ENCODE results near the gene THUMPD2.

THUMPD2 gene

DNA sequence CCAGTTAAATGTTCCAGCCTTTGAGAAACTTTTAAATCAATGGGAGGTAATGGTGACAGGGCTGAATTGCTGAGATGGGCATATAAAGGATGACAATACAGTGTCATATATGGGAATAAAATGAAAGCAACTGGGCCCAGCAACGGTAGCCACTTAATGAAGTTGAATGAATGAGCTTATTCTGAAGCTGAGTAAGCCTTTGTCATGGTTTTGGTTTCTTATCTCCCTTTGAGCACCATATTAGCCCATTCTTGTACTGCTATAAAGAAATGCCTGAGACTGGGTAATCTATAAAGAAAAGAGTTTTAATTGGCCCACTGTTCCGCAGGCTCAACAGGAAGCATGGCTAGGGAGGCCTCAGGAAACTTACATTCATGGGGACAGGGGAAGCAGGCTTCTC is 3.5 kb upstream of the THUMPD2 start:
- H3K27me3 ChIP-seq (ENCODE audit: control insufficient read depth, insufficient read depth, low read length): no peaks in the 10 kb centered on the region
- no peaks in the 10 kb centered on the region for H3K36me3 ChIP-seq (ENCODE audit: control insufficient read depth, insufficient read depth, low read length)
- H3K4me3 ChIP-seq (ENCODE audit: low read length): no peak overlapping the region
- peaks cover 3% of the 10 kb centered on the region for H3K4me1 ChIP-seq (ENCODE audit: control insufficient read depth, insufficient read depth, low read length)
- H3K9me3 ChIP-seq (ENCODE audit: control insufficient read depth, low read length): no peaks in the 10 kb centered on the region
- no peak overlapping the region for H3K9ac ChIP-seq (ENCODE audit: low read length)

DNA sequence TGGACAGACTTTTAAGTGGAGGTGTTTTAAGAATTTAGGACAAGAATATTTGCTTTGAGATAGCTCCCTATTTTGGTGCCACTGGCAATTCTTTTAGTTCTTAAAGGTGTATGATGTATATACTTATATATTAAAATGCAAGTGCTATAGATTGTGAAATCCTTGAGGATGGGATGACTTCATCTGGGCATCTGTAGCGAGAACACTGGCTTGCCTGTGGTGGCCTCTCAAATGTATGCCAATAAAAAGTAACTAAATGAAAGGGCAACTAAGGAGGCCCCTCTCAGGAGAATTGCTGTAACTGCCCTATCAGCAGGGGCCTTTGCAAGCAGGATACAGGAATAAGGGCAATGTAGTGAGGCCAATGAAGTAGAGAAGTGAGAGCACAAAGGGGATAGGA is 2.6 kb upstream of the THUMPD2 start:
- no peaks in the 10 kb centered on the region for H3K9me3 ChIP-seq (ENCODE audit: control insufficient read depth, low read length)
- H3K4me3 ChIP-seq (ENCODE audit: low read length): no peak overlapping the region

DNA sequence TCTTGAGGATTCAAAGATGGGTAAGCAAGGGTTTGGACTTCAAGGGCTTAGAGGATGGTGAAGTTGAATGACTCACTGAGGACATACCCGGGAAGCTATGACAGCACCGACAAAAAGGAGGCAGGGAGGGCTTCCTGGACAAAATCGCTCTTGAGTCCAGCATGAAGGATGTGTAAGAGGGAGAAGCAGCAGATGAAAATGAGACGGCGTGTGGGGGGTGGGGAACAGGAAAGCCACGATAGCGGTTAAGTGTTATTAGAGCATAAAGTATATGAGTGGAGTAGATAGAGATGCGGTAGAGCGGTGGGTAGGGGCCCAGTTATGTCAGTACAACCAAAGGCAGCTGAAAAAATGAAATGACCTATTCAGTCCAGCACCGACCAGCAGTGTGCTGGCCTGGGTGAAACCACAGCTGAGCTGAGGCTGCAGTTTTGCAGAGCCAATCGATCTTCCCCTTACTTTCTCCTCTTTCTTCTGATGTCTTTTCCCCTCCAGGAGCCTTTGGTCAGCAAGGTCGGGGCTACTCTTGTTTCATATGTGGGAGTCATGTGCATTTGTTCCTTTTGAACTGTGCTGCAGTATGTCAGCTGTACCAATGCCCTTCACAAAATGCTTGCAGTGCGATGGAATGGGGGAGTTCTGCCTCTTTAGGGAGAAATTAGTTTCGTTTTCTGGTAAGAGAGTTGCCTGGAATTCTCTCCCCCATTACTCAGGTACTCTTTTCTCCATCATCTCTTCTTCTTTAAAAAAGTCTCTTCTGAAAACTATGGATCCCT is 2.0 kb upstream of the THUMPD2 start:
- peaks cover 3% of the 10 kb centered on the region for H3K4me1 ChIP-seq (ENCODE audit: control insufficient read depth, insufficient read depth, low read length)
- no peaks in the 10 kb centered on the region for H3K36me3 ChIP-seq (ENCODE audit: control insufficient read depth, insufficient read depth, low read length)
- no peak overlapping the region for H3K4me3 ChIP-seq (ENCODE audit: low read length)
- H3K9ac ChIP-seq (ENCODE audit: low read length): no peak overlapping the region
- H3K9me3 ChIP-seq (ENCODE audit: control insufficient read depth, low read length): no peaks in the 10 kb centered on the region
- no peaks in the 10 kb centered on the region for H3K27me3 ChIP-seq (ENCODE audit: control insufficient read depth, insufficient read depth, low read length)

More for the DNA sequence above, 2.6 kb upstream of the THUMPD2 start:
- no peaks in the 10 kb centered on the region for H3K27me3 ChIP-seq (ENCODE audit: control insufficient read depth, insufficient read depth, low read length)
- H3K36me3 ChIP-seq (ENCODE audit: control insufficient read depth, insufficient read depth, low read length): no peaks in the 10 kb centered on the region
- H3K4me1 ChIP-seq (ENCODE audit: control insufficient read depth, insufficient read depth, low read length): peaks cover 3% of the 10 kb centered on the region
- H3K9ac ChIP-seq (ENCODE audit: low read length): no peak overlapping the region

DNA sequence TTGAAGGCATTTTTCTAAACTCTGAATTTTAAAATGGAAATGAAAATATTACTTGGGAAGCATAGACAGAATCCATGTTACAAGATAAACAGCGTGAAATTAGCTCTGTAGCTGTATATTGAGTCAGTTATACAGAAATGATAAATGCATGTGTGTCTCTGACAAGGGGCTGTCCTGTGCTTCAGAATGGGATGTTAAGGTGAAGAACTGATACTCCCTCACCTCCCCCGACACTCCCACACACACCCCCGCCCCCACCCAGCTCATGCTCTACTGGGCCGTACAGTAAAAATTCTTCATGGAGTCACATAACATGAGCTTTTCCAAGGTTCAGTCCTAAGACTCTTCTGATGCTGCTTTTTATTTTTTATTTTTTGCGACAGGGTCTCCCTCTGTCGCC is 869 bp upstream of the THUMPD2 start:
- Histone ChIP-seq H3K9me3 (ENCODE audit: control insufficient read depth, low read length) (no peaks in the 10 kb centered on the region), H3K27me3 (ENCODE audit: control insufficient read depth, insufficient read depth, low read length) (no peaks in the 10 kb centered on the region), H3K9ac (ENCODE audit: low read length) (no peak overlapping the region), H3K4me1 (ENCODE audit: control insufficient read depth, insufficient read depth, low read length) (peaks cover 3% of the 10 kb centered on the region), H3K4me3 (ENCODE audit: low read length) (no peak overlapping the region), H3K36me3 (ENCODE audit: control insufficient read depth, insufficient read depth, low read length) (no peaks in the 10 kb centered on the region)

DNA sequence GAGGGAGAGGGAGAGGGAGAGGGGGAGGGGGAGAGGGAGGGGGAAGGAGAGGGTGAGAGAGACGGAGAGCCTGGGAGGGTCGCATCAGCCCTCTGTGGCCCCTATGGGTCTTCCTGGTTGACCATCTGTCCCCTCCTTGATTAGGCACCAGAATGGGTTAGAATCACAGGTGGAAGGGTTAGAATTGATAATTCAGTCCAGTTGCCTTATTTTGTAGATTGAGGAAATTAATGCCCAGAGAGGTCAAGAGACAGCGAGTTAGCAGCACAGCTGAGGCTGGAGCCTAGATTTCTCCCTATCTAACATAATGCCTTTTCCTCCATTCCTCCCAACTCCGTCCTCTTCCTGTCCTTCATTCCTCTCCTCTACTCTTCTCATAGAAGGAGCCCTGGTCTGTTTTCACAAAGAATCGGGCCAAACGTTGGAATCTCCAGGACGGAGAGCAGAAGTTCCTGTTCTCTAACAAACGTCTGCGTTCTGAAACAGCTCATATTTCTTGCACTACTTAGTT is 338 bp upstream of the THUMPD2 start:
- Histone ChIP-seq H3K4me1 (ENCODE audit: control insufficient read depth, insufficient read depth, low read length) (peaks cover 3% of the 10 kb centered on the region), H3K27me3 (ENCODE audit: control insufficient read depth, insufficient read depth, low read length) (no peaks in the 10 kb centered on the region), H3K36me3 (ENCODE audit: control insufficient read depth, insufficient read depth, low read length) (no peaks in the 10 kb centered on the region), H3K9ac (ENCODE audit: low read length) (peak overlapping the region; percentile 91), H3K4me3 (ENCODE audit: low read length) (peak overlapping the region; percentile 65), H3K9me3 (ENCODE audit: control insufficient read depth, low read length) (no peaks in the 10 kb centered on the region)

DNA sequence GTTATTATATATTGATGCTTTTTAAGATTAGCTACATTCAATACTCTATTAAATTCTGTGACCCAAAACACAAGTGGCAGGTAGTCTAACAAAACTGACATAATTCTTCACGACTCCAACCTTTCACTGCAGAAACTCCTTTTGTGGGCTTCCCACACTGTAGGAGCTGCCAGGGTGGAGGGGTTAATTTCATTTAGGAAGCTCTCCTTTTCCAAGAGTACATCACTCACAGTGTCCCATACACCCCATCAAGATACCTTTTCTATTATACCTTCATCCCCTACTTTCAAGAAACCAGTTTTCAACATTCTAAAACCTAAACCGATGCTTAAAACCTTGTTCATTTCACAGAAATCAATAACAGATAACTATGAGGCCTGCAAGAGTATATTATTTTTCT is 825 bp downstream of the THUMPD2 start:
- Histone ChIP-seq H3K9me3 (ENCODE audit: control insufficient read depth, low read length) (no peaks in the 10 kb centered on the region), H3K4me1 (ENCODE audit: control insufficient read depth, insufficient read depth, low read length) (peaks cover 3% of the 10 kb centered on the region), H3K4me3 (ENCODE audit: low read length) (peak overlapping the region; percentile 65), H3K9ac (ENCODE audit: low read length) (peak overlapping the region; percentile 91), H3K27me3 (ENCODE audit: control insufficient read depth, insufficient read depth, low read length) (no peaks in the 10 kb centered on the region), H3K36me3 (ENCODE audit: control insufficient read depth, insufficient read depth, low read length) (no peaks in the 10 kb centered on the region)

DNA sequence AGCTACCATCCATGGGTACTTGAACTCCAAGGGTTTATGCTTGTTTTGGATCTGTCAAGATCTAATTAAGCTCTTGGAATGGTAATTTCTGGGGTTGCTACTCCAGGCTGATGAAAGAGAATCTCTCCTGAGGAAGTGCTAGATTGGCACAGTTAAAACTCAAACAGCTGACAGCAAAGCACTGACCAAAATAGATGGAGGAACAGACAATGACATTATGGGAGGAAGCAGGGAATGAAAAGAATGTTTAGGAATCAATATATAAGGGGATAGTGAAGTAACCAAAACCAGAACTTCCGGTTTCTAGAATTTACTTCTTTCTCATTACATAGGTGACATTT is 6.3 kb downstream of the THUMPD2 start:
- Histone ChIP-seq H3K9ac (ENCODE audit: low read length) (no peak overlapping the region), H3K4me1 (ENCODE audit: control insufficient read depth, insufficient read depth, low read length) (peaks cover 5% of the 10 kb centered on the region), H3K4me3 (ENCODE audit: low read length) (no peak overlapping the region), H3K9me3 (ENCODE audit: control insufficient read depth, low read length) (no peaks in the 10 kb centered on the region), H3K27me3 (ENCODE audit: control insufficient read depth, insufficient read depth, low read length) (no peaks in the 10 kb centered on the region), H3K36me3 (ENCODE audit: control insufficient read depth, insufficient read depth, low read length) (no peaks in the 10 kb centered on the region)

DNA sequence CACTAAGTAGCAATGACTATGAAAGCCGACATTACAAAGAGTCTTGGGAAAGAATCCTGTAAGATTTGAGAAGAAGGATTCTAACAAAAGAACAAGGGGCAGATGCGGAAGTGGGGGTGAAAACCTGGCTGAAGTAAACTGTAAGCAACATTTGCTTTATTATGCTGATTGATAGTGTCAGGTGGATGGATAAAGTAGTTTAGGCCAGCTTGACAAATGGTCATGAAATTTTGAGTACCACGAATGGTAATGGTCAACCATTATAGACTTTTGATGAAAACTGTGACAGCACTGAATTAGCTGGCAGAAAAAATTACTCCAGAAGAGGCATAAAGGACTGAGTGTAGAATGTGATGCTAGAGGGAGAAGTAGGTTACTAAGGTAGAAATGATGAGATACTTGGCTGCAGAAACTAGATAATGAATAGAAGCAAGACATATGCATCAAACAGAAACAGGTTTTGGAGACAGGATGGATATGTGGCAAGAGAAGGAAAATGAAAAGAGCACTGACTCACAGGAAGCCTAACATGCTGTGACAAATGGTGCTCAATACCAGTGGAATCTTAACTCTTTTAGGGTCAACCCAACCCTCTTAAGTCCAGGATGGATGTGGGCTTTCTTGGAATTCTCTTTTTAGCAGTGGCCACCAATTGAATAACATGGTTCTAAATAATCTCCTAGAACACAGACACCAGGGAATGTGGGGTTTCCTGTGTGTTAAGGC is 6.8 kb downstream of the THUMPD2 start:
- Histone ChIP-seq H3K4me3 (ENCODE audit: low read length) (no peak overlapping the region), H3K27me3 (ENCODE audit: control insufficient read depth, insufficient read depth, low read length) (no peaks in the 10 kb centered on the region), H3K9me3 (ENCODE audit: control insufficient read depth, low read length) (no peaks in the 10 kb centered on the region), H3K9ac (ENCODE audit: low read length) (no peak overlapping the region), H3K36me3 (ENCODE audit: control insufficient read depth, insufficient read depth, low read length) (no peaks in the 10 kb centered on the region), H3K4me1 (ENCODE audit: control insufficient read depth, insufficient read depth, low read length) (peaks cover 5% of the 10 kb centered on the region)

DNA sequence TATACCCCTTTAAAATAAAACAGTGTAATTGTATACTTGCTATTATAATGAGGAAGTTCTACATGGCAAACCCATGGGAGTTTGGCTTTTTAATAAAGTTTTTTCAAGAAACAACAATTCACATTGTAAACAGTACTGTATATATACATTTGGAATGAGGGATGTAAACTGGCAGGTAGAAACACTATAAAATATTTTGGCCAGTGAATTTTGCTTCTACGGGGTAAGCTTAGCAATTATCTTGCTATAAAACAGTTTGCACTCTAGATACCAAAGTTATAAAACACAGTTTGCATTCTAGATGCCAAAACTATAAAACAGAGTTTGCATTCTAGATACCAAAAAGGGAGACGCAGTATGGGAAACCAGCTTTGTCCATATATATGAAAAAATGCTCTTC is 16.6 kb downstream of the THUMPD2 start:
- no peaks in the 10 kb centered on the region for H3K9me3 ChIP-seq (ENCODE audit: control insufficient read depth, low read length)
- H3K4me1 ChIP-seq (ENCODE audit: control insufficient read depth, insufficient read depth, low read length): no peaks in the 10 kb centered on the region
- no peaks in the 10 kb centered on the region for H3K27me3 ChIP-seq (ENCODE audit: control insufficient read depth, insufficient read depth, low read length)
- H3K9ac ChIP-seq (ENCODE audit: low read length): no peak overlapping the region
- no peak overlapping the region for H3K4me3 ChIP-seq (ENCODE audit: low read length)
- no peaks in the 10 kb centered on the region for H3K36me3 ChIP-seq (ENCODE audit: control insufficient read depth, insufficient read depth, low read length)

DNA sequence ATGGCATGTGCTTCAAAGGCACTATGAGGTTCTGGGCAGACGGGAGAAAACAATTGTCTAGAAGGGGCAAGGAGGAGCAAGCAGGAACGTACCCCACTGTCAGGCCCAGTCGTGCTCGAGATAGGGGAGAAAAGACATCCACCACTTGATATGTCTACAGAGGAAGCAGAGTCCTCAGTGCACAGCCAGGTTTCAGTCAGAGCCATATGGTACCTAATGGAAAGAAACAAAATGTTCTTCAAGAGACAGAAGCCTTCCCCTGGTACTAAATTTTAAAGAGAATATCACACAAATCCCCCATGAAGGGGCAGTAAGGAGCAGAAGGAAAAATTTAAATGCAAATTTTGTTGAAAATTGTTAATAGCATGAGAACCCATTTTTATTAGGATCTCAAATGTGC is 21.9 kb downstream of the THUMPD2 start:
- H3K9ac ChIP-seq (ENCODE audit: low read length): no peak overlapping the region
- H3K36me3 ChIP-seq (ENCODE audit: control insufficient read depth, insufficient read depth, low read length): peaks cover 4% of the 10 kb centered on the region
- no peaks in the 10 kb centered on the region for H3K9me3 ChIP-seq (ENCODE audit: control insufficient read depth, low read length)
- H3K4me1 ChIP-seq (ENCODE audit: control insufficient read depth, insufficient read depth, low read length): no peaks in the 10 kb centered on the region
- no peaks in the 10 kb centered on the region for H3K27me3 ChIP-seq (ENCODE audit: control insufficient read depth, insufficient read depth, low read length)
- no peak overlapping the region for H3K4me3 ChIP-seq (ENCODE audit: low read length)

DNA sequence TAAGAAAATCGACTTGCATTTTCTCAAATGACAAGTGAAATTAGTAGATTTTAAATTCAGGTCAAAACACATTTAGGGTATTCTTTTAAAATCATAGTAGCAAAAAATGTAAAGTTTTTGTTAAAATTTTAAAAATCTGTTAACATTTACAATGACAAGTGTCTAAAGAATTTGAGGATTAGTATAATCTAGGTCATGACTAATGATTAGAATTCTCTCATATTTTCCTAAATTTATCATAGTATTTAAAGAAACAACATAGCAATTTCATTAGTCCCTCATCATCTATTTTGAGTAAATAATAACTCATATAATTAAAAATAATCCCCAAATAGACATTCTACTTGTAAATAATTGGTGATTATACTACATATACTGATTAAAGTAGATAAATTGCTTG is 23.6 kb downstream of the THUMPD2 start:
- Histone ChIP-seq H3K9ac (ENCODE audit: low read length) (no peak overlapping the region), H3K36me3 (ENCODE audit: control insufficient read depth, insufficient read depth, low read length) (peaks cover 4% of the 10 kb centered on the region), H3K27me3 (ENCODE audit: control insufficient read depth, insufficient read depth, low read length) (no peaks in the 10 kb centered on the region), H3K9me3 (ENCODE audit: control insufficient read depth, low read length) (no peaks in the 10 kb centered on the region), H3K4me3 (ENCODE audit: low read length) (no peak overlapping the region), H3K4me1 (ENCODE audit: control insufficient read depth, insufficient read depth, low read length) (no peaks in the 10 kb centered on the region)

DNA sequence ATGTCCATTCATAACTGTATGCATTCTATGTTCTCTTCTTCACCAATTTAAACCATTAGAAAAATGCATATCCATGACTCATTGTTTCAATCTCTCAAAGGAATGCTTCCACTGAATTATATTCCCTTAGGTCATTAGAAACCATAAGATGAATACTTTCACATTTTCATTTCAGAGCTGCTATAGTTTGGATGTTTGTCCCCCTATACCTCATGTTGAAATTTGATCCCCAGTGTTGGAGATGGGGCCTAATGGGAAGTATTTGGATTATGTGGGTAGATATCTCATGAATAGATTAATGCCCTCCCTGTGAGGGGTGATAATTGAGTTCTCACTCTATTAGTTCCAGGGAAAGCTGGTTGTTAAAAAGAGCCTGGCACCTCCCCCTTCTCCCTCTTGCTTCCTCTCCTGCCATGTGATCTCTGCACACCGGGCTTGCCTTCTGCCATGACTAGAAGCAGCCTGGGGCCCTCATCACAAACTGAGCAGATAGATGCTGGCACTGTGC is 35.7 kb downstream of the THUMPD2 start:
- H3K9ac ChIP-seq (ENCODE audit: low read length): no peak overlapping the region
- H3K4me3 ChIP-seq (ENCODE audit: low read length): no peak overlapping the region
- no peaks in the 10 kb centered on the region for H3K27me3 ChIP-seq (ENCODE audit: control insufficient read depth, insufficient read depth, low read length)
- H3K36me3 ChIP-seq (ENCODE audit: control insufficient read depth, insufficient read depth, low read length): no peaks in the 10 kb centered on the region
- no peaks in the 10 kb centered on the region for H3K4me1 ChIP-seq (ENCODE audit: control insufficient read depth, insufficient read depth, low read length)
- no peaks in the 10 kb centered on the region for H3K9me3 ChIP-seq (ENCODE audit: control insufficient read depth, low read length)
